DMS79 (cell line): Measurements from ENCODE around the gene MDN1.
"Not testable (repeated sequence)": the region's sequence is repeated elsewhere in the genome, so short reads cannot be mapped to it uniquely, and the experiment has no call there.

Experiments
- DNase-seq: peaks from one replicate; lab custom pipeline; 2025; lab: John Stamatoyannopoulos, UW

The MDN1 gene

GRCh38 chr6:89818977-89819335 is 638 bp downstream of the MDN1 start:
- DNase-seq: peak; percentile 17

- DNase-seq: no peak
These were observed 2.1 kb downstream of the MDN1 start for GRCh38 chr6:89817481-89817880.

GRCh38 chr6:89813422-89813821 is 6.2 kb downstream of the MDN1 start:
- not testable (repeated sequence) for DNase-seq

GRCh38 chr6:89807581-89807980 is 12.0 kb downstream of the MDN1 start:
- no peak for DNase-seq

DNA sequence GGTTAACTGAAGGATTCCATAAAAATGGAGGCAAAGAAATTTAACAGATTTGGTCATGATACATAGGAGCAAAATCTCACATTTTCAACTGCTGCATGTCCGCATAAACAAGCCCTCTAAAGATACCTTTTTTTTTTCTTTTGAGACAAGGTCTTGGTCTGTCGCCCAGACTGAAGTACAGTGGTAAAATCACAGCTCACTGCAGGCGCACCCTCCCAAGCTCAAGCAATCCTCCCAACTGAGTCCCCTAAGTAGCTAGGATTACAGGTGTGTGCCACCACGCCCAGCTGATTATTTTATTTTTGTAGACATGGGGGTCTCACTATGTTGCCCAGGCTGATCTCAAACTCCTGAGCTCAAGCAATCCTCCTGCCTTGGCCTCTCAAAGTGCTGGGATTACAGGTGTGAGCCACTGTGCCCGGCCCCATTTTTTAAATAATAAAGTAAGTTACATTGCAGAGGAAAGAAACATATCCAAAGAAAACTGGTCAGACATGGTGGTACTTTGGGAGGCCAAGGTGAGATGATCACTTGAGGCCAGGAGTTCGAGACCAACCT is 13.7 kb downstream of the MDN1 start:
- DNase-seq: no peak

DNA sequence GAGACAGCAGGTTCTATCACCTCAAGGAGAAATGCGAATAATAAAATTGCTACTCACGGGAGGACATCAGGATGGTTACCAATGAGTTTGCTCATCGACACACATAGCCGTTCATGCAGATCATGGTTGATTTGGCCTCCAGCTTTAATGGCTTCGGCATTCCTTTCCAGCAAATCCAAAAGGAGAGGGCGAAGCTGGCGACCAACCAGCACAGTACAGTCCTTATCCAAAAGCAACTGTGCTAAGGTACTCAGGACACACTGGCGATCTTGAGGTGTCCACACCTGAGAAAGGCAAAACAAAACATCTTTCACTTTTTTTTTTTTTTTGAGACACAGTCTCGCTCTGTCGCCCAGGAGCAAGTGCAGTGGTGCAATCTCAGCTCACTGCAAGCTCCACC is 16.3 kb downstream of the MDN1 start:
- DNase-seq: no peak

DNA sequence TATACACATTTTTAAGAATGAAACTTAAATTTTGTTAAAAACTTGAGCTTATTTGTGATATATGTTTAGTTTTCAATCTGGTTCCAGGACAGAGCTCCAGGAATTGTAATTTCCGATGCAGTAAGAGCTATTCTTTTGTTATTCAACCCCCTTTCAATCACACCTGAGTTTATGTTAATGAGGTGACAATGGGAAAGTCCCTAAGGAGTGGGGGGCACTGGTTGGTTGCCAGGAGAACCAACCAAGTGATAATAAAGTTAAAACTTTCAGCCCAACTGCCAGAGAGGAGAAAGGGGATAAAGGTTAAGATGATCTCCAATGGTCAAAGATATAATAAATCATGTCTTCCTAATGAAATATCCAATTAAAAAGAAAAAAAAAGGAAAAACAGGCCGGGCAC is 19.8 kb downstream of the MDN1 start:
- no peak for DNase-seq

DNA sequence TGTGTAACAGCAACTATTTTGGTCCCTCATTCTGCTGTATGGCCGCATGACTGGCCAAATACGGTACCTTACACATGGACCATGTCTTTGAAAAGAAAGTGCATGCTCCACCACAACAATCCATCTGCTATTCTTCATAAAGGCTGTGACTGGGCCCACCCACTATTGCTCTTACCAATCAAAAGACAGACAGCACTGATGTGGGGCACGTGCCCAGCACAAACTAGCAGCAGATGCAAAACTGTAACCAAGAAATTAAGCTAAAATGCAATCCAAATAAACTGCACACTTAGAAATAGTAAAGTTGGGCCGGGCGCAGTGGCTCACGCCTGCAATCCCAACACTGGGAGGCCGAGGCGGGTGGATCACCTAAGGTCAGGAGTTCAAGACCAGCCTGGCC is 20.5 kb downstream of the MDN1 start:
- no peak for DNase-seq

- DNase-seq: no peak
These were observed 22.3 kb downstream of the MDN1 start for GRCh38 chr6:89797317-89797716.

DNA sequence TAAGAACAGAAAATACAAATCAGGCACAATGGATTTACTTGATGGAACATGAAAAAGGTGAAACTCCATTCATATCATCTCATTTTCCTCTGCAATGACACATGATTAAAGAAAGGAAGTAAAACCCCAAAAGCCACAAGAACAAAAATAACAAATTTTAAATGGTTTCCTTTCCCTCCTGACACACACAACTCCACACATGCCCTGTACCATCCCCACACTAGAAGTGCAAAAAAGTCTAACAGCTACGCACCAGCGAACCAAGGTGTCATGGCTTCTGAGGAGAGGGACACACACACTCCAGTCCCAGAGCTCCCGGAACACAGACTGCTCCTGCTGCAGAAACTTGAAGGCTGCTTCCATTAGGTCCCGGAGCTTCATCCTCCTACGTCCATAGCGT is 25.3 kb downstream of the MDN1 start:
- DNase-seq: no peak

- no peak for DNase-seq
These were observed 26.0 kb downstream of the MDN1 start for GRCh38 chr6:89793586-89793985.

- no peak for DNase-seq
These were observed 26.7 kb downstream of the MDN1 start for GRCh38 chr6:89792881-89793280.

DNA sequence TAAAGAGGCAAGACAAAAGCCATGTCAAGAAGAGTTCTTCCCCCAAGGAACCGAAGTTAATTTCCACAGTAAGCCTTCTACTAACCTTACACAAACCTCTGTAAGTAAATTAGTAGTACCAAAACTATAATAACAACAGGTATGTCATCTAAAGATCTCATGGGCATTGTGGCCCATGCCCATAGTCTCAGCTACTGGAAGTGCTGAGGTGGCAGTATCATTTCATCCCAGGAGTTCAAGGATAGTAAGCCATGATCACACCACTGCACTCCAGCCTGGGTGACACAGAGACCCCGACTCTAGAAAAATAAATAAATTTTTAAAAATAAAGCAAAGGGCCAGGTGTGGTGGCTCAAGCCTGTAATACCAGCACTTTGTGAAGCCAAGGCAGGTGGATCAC is 29.2 kb downstream of the MDN1 start:
- DNase-seq: no peak

GRCh38 chr6:89789980-89790379 is 29.6 kb downstream of the MDN1 start:
- DNase-seq: no peak

GRCh38 chr6:89787660-89788328 is 31.8 kb downstream of the MDN1 start:
- DNase-seq: peak; percentile 4

- DNase-seq: no peak
These were observed 32.6 kb downstream of the MDN1 start for GRCh38 chr6:89786970-89787369.

DNA sequence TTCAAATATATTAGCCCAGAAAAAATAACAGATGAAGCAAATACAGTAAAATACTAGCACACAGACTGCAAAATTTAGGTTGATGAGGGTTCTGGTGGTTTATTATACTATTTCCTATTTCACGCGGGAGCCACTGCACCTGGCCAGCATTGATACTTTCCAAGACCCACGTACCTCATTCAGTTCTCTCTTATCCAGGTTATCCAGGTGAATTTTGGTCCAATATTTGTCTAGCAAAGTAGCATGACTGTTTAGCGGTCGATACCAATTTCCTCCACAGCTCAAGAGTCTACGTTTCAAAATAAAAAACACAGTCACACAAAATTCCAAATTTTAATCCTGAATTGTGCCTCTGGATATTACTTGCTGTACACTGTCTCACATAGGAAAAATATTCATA is 34.8 kb downstream of the MDN1 start:
- no peak for DNase-seq

GRCh38 chr6:89783293-89783692 is 36.3 kb downstream of the MDN1 start:
- not testable (repeated sequence) for DNase-seq

- DNase-seq: no peak
These were observed 37.4 kb downstream of the MDN1 start for GRCh38 chr6:89782222-89782621.

DNA sequence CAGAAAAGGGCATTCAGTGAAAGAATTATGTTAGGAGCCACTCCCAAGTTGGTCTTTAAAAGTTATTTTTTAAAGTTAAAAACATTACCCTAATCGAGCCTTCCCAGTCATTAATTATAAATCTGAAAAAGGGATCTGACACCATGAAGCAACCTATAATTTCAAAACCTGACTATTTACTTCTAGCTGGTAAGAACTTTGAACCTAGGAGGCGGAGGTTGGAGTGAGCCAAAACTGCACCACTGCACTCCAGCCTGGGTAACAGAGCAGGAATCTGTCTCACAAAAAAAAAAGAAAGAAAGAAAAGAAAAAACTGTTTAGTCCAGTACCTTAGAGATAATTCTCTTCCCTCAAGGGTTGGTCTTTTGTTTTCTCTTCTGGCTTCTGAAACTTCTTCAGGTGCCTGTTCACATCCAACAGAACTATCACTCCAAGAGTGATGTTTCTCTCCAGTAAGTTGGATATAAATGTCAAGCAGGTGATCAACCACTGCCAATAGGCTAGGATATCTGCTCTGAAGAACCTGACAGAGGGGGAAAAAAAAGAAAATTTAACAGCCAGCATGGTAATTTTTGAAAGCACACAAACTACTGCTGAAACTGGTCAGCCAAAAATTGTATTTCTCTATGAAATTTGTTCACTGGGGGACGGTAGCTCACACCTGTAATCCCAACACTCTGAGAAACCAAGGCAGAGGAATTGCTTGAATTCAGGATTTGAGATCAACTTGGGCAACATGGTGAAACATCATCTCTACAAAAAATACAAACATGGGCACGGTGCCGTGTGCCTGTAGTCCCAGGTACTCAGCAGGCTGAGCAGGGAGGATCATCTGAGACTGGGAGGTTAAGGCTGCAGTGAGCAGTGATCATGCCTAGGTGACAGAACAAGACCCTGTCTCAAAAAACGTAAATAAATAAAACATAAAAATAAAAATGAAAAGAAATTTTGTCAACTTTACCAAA is 38.2 kb downstream of the MDN1 start:
- DNase-seq: no peak

GRCh38 chr6:89777455-89777854 is 42.1 kb downstream of the MDN1 start:
- no peak for DNase-seq

GRCh38 chr6:89776583-89777233 is 42.9 kb downstream of the MDN1 start:
- no peak for DNase-seq

DNA sequence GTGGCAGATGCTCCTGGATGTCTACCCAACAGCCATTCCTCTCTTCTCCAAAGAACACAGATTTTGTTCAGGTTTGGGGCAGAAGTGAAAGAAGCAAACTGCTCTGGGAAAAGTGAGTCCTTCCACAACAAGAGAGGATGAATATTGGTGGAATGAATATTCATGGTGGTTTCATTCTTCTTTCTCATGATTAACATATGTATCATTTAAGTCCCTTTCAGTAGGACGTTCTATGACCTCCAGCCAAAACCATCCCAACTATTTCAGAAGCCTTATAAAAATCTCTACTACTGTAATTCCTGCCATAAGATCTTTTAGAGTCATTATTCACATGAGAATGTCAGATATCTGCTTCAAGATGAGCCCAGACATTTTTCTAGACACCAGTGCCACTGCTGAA is 44.4 kb downstream of the MDN1 start:
- no peak for DNase-seq
